Right lobe of liver (tissue), 6 donors: ENCODE data around the gene PRKCA. TPM values are rescaled to one million over a fixed set of nuclear protein-coding genes. Genes with fewer than 3 reads are reported as not detected.

ENCODE experiments used
- ATAC-seq, 4 donors: fragments of 200-7000 bp; cut with Tn5 transposase; one replicate each; pipeline ENCODE4 v1.9.1; 2020; ENCODE audit warnings: mild to moderate bottlenecking in 4 of 4, moderate library complexity in 4 of 4
- DNase-seq, 3 donors: peaks; one replicate each; pipeline ENCODE4 v3.0.0-alpha.2; 2020
- H3K27ac ChIP-seq, 3 donors: fragments of 200-600 bp; one replicate each; pipeline ENCODE4 v1.8.0; 2022
- H3K27me3 ChIP-seq, 2 donors: fragments of 200-600 bp; one replicate each; pipeline ENCODE4 v1.8.0; 2022
- H3K36me3 ChIP-seq, 4 donors: fragments of 200-600 bp; sonication (generic) in 1 of 4; one replicate each; pipeline versions ENCODE4 v1.5.1 to v1.8.0; 2017 to 2022; ENCODE audit warnings: control low read depth in 1 of 4
- H3K4me1 ChIP-seq, 4 donors: fragments of 200-600 bp; sonication (generic) in 1 of 4; one replicate each; pipeline versions ENCODE4 v1.5.1 to v1.8.0; 2017 to 2022; ENCODE audit warnings: control low read depth in 1 of 4
- H3K4me3 ChIP-seq, 3 donors: fragments of 200-600 bp; one replicate each; pipeline ENCODE4 v1.8.0; 2022
- H3K9me3 ChIP-seq, 4 donors: fragments of 200-600 bp; sonication (generic) in 1 of 4; one replicate each; pipeline versions ENCODE4 v1.5.1 to v1.8.0; 2017 to 2022; ENCODE audit warnings: control low read depth in 1 of 4
- CTCF ChIP-seq, 4 donors: fragments of 200-600 bp in 3 of 4; fragments of 450-650 bp in 1 of 4; IDR thresholded peaks; one replicate each; pipeline versions ENCODE4 v1.5.1 to v1.8.0; 2016 to 2022; ENCODE audit warnings: antibody characterized with exemption in 4 of 4, mild to moderate bottlenecking in 2 of 4
- POLR2A ChIP-seq: fragments of 450-650 bp; IDR thresholded peaks from one replicate; pipeline ENCODE4 v1.6.1; 2017; ENCODE audit warnings: antibody characterized with exemption, mild to moderate bottlenecking
- WGBS: methylation state at CpG from one replicate; pipeline ENCODE4 v1.1.6; 2018; ENCODE audit warnings: low coverage, low lambda C conversion rate; ENCODE audit not compliant: insufficient coverage; ENCODE audit errors: missing lambda C conversion rate; 5-methylcytosine and 5-hydroxymethylcytosine counted together
- intact Hi-C, 2 donors: fragments of 100-400 bp; cut with DNase I; formaldehyde crosslinking; loops; one replicate each; pipeline versions ENCODE4 v1.11.2 to v1.14.1; 2022
- total RNA-seq, 6 experiments: library from RNA; depleted of rRNA in 2 of 6; stranded (reverse); fragments of >200 nt in 2 of 6; fragmentation: NEBNext Ultra II Directional in 3 of 6; extraction: Animal tissue kit (Norgen Biotek cat#: 25700) in 3 of 6; gene quantifications; one replicate each; pipeline versions ENCODE4 v1.1.0 to v1.2.4, GENCODE V29; 2016 to 2023
- donor health status: DM: no; HTN: yes; CAD: no.
- donor health status: DM: no; HTN: no; CAD: no.
- donor health status: DM: no; HTN: no; CAD: no.
- donor health status: DM: no; HTN: yes; CAD: no.
- donor health status: DM: no; HTN: yes; CAD: no.

Gene PRKCA
- total RNA-seq, 6 experiments from 2014 or later = 11.7 to 23.0 (median 18.7) TPM

GRCh38 chr17:66446419-66446818 lies 144.0 kb downstream of the PRKCA start:
- H3K27me3 ChIP-seq = no peaks in the 10 kb centered on the region
- ATAC-seq (no peak), DNase-seq (no peak)
- H3K4me1 ChIP-seq = peaks cover 0 to 12% (median 2%) of the 10 kb centered on the region in 4 donors
- H3K4me3 ChIP-seq = no peak overlapping the region
- WGBS = no CpG with 5 or more reads among the region's 2 CpGs
- TF ChIP-seq CTCF (IDR thresholded peaks at IDR 0.05) (no peak), POLR2A (no peak)
- no peaks in the 10 kb centered on the region for H3K9me3 ChIP-seq
- H3K36me3 ChIP-seq = no peaks in the 10 kb centered on the region
- no peak overlapping the region for H3K27ac ChIP-seq
- intact Hi-C loops = no loop called here

DNA sequence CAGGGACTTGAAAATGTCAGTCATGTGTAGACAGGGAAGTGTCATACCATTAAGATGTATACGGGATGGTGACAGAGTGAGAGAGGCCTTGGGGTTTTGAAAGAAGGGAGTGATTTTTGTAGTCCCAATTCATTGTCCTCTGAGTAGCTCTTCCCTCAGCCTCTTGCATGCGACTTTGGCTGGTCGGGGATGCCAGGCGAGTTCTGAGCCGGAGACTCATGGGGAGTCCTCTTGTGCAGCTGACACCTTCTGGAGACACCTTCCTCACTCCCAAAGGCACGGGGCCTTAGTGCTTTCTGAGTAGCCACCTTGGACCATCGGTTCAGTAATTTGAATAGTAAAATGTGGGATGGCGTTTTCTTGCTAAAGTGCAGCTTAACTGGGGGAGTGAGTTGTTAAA lies 144.7 kb downstream of the PRKCA start:
- no peaks in the 10 kb centered on the region for H3K27me3 ChIP-seq
- peak overlapping the region in 1 of 3 donors; percentile 39 for H3K27ac ChIP-seq
- no peaks in the 10 kb centered on the region for H3K36me3 ChIP-seq
- peaks cover 0 to 12% (median 5%) of the 10 kb centered on the region in 4 donors for H3K4me1 ChIP-seq
- DNase-seq = no peak
- ATAC-seq = no peak
- WGBS = 93% methylated on average over 3 of the region's 8 CpGs
- H3K4me3 ChIP-seq = no peak overlapping the region
- no peak for TF ChIP-seq CTCF (IDR thresholded peaks at IDR 0.05)
- TF ChIP-seq POLR2A = no peak
- intact Hi-C loops = no loop called here
- H3K9me3 ChIP-seq = no peaks in the 10 kb centered on the region

GRCh38 chr17:66448026-66448639 lies 145.7 kb downstream of the PRKCA start:
- DNase-seq (no peak), ATAC-seq (peak in 1 of 4 donors; percentile 57)
- no peak overlapping the region for H3K4me3 ChIP-seq
- WGBS = 62% methylated on average over 14 of the region's 14 CpGs
- no peaks in the 10 kb centered on the region for H3K27me3 ChIP-seq
- intact Hi-C loops = no loop called here
- H3K9me3 ChIP-seq = no peaks in the 10 kb centered on the region
- peaks cover 0 to 14% (median 6%) of the 10 kb centered on the region in 4 donors for H3K4me1 ChIP-seq
- no peaks in the 10 kb centered on the region for H3K36me3 ChIP-seq
- peak overlapping the region; percentile 17 to 39 (median 39) for H3K27ac ChIP-seq
- TF ChIP-seq POLR2A (no peak), CTCF (IDR thresholded peaks at IDR 0.05) (no peak)

DNA sequence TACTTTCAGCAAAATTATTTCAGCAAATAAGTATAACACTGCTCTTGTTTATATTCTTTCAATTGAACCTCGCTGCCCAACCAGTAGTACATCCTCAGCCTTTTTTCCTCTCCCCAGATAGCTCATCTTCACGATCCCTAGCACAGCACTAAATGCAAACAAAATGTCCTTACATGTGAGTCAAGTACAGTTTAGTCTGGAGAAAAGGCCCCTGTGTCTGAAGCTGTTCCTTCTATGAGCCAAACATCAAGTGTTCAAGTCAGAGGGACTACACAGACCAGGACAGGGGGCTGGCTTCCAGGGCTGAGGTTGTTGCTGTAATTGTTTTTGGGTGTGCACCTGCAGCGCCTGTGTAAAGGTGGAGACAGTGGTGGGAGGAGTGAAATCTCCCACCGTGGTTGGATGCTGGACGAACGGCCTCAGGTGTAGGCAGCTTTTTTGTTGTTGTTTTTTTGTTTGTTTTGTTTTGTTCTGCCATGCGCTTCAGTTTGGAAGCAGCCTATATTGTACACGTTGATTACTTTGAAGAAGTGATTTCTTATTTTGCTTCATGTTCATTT lies 147.1 kb downstream of the PRKCA start:
- intact Hi-C loops = no loop called here
- WGBS = 72% methylated on average over 7 of the region's 8 CpGs
- Histone ChIP-seq H3K27me3 (no peaks in the 10 kb centered on the region), H3K4me1 (peaks cover 0 to 14% (median 6%) of the 10 kb centered on the region in 4 donors), H3K4me3 (no peak overlapping the region), H3K9me3 (no peaks in the 10 kb centered on the region), H3K36me3 (no peaks in the 10 kb centered on the region), H3K27ac (no peak overlapping the region)
- TF ChIP-seq POLR2A (no peak), CTCF (IDR thresholded peaks at IDR 0.05) (no peak)
- no peak for ATAC-seq
- DNase-seq = no peak
